H1 (cell line): ENCODE data around the gene TDRD12. TPM values are rescaled to one million over a fixed set of nuclear protein-coding genes. Genes with fewer than 3 reads are reported as not detected.

Experiments used
- CHD7 ChIP-seq: fragments of 300-600 bp; sonication (generic); IDR thresholded peaks from 2 replicates; pipeline ENCODE4 v1.7.1; 2012; ENCODE audit warnings: low read length, moderate library complexity, mild to moderate bottlenecking, inconsistent platforms; ENCODE audit not compliant: insufficient replicate concordance
- RAD21 ChIP-seq, 2 experiments: IDR thresholded peaks in 1 of 2; conservative IDR thresholded peaks in 1 of 2; 2 replicates each; pipeline ENCODE4 v1.6.1; 2011; ENCODE audit warnings: low read depth in 2 of 2, low read length in 2 of 2, improper control_type of control experiment in 1 of 2, inconsistent platforms in 1 of 2, mild to moderate bottlenecking in 1 of 2, moderate library complexity in 1 of 2
- polyA plus RNA-seq, 7 experiments: library from polyadenylated mRNA; depleted of rRNA in 3 of 7; stranded (reverse) in 5 of 7; unstranded in 2 of 7; fragments of >200 nt in 5 of 7; fragments of 200-250 nt in 2 of 7; gene quantifications; 1 replicate in 5 of 7; 2 replicates in 1 of 7; 4 replicates in 1 of 7; pipeline versions ENCODE4 v1.2.1 to v1.2.3, GENCODE V29; 2011 to 2013; ENCODE audit warnings: missing spikeins in 2 of 7, mixed read lengths in 2 of 7
- total RNA-seq: library from RNA; stranded (reverse); fragmentation: NEBNext Ultra II Directional; extraction: Animal tissue kit (Norgen Biotek cat#: 25700); gene quantifications from 2 replicates; pipeline ENCODE4 v1.2.1, GENCODE V29; 2021

The TDRD12 gene
- total and polyA plus RNA-seq, 2 of the 8 experiments (the other 6 are each of a cell fraction or from before 2014, with no cell fraction given), result 0.39 to 0.88 TPM

GRCh38 chr19:32735936-32736335 is 16.4 kb downstream of the TDRD12 start (continued):
- TF ChIP-seq CHD7, result no peak
- no peak for TF ChIP-seq RAD21 (IDR thresholded peaks at IDR 0.05 in 1 of 2, conservative IDR thresholded peaks at IDR 0.05 in 1 of 2; ENCODE audit: low read depth in 2 of 2, low read length in 2 of 2)
